ENCODE measurements around the gene IL6.

- TF ChIP-seq CTCF (IDR thresholded peaks at IDR 0.05), result no peak
- no peak for TF ChIP-seq POLR2A (IDR thresholded peaks at IDR 0.05)
Measured at GRCh38 chr7:22733761-22734160, 6.8 kb downstream of the IL6 start.

Measured in right lobe of liver (tissue), 4 donors.